Hematopoietic multipotent progenitor cell treated with erythropoietin and hydrocortisone succinate and interleukin-3 and kit ligand, for 15 days (in vitro differentiated cells): ENCODE results near the gene APCDD1L.

ENCODE experiments used
- DNase-seq: peaks from one replicate; pipeline ENCODE4 v3.0.0-alpha.2; 2015; ENCODE audit warnings: low spot score

Gene APCDD1L

DNA sequence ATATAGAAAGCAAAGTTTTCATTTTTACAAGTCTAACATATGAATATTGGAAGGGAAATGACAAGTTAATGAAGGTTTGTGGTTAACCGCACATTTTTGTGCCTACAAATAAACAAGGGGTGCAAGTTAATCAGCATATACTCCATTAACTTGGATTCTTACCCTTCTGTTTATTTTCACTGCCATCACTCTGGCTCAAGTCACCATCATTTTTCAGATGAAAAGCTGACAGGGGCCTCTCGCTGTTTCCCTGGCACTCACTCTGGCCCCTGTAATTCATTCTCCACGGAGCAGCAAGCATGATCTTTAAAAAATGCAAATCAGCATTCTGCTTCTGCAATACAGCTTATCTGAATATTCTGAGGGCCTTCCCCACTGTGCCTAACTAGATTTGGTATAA is 29.8 kb downstream of the APCDD1L start:
- DNase-seq, result no peak

DNA sequence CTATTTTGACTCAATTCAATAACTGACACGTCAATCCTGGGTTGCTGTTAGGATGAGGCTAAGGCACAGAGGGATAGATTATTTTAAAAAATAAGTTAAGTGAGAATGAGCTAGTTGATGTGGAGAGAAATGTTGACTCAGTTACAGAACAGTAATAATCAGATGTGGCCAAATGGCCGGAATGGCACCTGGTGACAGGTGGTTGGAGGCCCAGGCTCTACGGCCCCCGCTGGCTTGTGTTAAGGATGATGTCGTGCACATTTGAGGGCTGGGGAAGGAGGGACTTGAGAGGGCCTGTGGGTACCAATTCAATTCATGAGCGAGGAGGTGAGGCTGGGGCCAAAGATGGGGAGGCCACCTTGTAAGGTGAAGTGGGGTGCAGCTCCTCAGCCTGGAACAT is 31.7 kb downstream of the APCDD1L start:
- no peak for DNase-seq

DNA sequence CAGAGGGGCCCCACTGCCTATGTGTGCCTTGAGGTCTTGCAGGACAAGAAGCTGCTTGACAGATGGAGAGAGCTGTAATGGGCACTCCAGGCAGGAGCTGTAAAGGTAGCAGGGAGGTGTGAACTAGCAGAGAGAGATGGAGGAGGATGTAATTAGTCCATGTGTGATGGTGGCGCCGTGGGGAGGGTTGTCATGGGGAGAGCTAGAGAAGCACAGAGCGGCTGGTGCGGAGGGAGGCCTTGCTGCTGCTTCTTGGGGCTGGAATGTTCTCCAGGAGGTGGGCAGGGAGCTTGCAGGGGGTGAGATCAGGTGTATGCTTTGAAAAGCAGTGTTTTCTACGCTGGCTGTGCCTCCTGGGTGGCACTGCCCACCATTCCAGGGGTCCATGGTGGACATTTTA is 32.1 kb downstream of the APCDD1L start:
- DNase-seq, result no peak

DNA sequence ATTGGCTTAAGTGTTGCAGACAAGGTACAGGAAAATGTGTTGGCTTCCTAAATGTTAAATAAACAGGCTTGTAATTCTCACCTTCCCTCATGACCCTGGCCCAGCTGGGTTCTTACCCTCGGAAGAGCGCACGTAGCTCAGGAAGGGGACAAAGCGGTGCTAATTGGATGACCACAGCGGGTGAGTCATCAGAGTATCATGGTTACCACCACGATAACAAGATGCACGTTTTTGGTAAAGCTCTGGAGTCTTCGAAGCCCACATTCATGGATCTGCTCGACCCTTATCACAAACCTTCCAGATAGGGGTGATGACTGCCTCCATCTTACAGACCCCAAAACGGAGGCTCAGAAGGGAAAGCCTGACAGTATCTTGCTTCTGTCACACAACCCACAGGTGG is 32.8 kb downstream of the APCDD1L start:
- DNase-seq, result no peak

DNA sequence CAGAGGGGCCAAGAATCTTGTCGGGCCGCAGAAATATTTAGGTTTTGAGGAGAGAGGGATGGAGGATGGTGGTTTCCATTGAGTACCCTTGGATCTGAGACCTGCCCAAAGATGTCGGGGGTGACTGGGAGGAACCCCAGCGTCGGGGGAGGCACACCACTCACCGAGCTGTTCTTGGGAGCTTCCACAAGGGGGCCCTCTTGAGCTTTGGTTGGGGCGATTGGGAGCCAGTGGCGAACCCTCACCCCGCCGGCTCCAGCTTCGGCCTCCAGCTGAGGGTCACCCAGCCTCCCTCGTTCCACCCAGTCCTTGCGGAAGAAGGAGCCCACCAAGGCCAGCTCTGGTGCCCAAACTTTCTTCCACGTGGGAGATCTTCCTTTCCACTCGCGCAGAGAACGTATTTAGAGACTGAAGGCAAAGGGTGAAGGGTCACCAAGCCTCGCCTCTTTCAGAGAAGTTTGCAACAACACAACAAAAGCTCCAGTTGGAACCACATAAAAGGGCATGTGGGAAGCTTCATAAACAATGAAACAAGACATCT is 33.6 kb downstream of the APCDD1L start:
- DNase-seq, result peak; percentile 18

DNA sequence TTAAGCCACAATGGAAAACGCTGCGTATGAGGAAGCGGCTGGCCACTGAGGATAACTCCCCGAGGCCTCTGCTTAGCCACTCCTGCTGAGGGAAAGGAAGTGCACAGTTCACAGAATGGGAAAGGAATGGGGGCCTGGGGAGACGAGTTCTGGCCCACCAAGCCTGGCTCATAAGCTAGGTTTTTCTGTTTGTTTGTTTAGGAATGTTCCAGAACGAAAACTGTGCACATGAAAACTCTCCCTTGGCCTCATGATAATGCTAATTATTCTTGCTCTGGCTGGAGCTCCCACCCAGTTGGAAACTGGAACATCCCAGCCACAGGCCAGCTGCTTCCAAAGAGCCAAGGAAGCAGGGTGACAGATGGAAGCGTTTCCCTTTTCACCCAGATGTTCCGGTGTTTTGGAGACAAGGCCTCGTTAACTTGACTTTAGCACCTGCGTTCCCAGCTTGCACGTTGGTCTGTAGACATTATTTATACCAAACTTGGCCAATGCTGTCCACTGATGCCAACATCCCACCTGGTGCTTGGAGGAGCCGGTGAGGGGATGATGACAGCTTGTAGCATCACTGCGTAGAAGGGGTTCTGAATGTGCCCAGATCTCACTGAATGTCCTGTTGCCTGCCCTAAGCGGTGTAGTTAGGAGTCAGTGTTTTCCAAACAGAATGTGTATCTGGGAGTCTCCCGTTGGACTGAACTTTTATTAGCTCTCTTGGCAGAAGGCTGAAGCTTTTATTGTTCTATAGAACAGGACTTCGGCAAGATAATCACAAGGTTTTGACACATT is 34.5 kb downstream of the APCDD1L start:
- DNase-seq, result no peak

DNA sequence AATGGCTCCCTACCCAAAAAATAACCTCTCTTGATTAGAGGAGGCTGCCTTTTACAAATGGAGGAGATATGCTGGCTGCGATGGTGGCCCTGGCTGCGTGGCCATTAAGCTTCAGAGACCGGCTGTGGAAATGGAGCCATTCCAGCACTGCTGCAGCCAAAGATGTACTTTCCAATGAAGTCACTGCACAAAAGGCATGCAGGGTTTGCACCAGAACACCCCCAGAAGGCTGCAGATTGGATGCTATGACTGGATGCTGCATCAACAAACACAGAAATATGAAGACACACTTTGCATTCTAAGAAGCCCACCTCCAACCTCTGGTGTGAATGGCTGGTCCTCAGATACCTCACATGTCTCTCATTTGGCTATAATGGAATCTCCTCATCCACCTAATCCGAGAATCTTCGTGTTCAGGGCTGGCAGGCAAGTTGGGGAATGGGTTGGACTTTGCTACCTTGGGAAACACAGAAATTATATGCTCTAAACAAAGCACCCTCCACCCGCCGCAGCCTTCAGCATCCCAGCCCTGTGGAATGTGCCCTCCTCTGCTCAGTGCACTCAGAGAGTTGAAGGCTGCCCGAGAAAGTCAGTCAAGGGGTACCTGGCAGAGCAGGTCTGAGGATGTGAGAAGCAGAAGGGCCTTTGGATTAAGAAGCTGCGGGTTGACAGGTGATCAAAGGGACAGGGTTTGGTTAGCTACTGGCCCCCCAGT is 35.3 kb downstream of the APCDD1L start:
- DNase-seq, result no peak

DNA sequence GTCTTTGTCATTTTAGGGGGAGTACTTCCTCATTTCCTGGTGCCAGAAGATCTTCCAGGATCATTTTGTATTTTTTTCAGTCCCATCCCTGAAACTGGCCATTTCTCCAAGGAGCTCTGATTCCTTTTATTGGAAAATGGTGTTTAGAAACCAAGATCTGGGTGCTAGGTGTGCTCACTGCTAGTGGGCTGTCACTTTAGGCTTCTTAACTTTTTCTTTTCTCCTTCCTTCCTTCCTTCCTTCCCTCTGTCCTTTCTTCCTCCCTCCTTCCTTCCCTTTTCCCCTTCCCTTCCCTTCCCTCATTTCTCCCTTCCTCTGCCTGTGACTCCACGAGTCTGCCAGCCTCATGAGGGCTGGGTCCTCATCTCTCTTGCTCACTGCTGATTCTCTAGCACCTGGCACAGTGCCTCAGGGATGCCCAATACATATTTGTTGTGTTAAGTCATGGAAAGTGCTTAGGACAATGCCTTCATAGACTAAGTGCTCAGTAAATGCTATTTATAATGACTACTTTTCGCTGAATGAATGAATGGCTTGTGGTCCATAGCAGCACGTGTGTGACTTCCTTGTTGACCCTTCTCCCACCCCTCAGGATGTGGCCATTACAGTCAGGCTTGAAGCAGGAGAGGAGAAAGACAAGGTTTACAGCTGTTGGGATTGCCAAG is 36.9 kb downstream of the APCDD1L start:
- DNase-seq, result no peak

DNA sequence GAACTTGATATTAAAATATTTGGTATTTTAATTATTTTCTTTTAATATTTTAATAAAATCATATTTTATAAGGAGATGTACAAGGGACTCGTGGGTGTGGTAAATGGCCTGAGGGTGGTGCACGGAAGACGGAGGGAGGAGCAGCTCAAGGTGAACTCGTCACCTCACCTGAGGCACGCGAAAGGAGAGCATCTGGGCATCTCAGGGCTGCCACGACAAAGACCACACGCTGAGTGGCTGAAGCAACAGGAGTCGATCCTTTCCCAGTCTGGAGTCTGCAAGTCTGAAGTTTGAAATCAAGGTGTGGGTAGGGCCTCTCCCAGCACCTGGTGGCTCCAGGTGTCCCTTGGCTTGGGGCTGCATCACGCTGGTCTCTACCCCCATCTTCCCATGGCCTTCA is 39.7 kb downstream of the APCDD1L start:
- no peak for DNase-seq

DNA sequence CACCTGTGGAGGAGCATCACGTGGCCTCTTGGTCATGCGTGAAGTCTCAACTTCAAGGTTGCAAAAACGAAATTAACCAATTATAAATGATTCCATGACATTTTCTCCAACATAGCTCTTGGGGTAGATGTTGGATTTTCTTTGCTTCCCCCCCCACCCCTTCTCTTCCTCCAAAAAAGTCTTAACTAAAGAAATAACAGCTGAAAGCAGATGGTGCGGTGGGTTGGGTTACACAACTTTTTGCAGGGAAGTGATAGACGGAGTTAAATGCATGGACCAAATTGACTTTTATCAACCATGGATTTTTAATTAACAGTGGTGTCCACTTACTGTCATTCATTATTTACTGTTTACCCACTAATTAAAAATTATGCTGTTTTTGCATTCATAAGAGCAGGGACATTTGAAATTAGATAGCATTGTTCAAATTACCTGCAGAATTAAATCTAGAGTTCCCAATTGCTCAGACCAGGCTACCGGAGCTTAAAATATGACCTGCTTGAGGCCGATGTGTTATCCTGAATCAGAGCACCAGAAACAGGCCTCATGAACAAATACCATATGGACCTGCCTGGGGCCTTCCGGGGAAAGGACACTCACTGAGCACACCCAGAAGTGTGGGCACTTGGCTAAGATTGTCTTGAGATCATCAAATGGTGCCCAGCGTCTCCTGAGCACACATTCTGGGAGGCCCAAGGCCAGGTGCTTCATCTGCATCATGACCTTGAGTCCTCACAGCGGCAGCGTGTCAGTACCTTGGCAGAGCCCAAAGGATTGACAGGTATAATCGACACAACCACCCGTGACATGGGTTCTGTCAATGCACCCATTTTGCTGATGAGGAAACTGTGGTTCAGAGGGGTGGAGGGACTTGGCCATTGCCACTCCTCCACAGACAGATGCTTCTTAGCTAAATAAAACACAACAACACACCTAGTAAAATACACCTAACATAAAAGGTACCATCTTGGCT is 41.5 kb downstream of the APCDD1L start:
- no peak for DNase-seq

DNA sequence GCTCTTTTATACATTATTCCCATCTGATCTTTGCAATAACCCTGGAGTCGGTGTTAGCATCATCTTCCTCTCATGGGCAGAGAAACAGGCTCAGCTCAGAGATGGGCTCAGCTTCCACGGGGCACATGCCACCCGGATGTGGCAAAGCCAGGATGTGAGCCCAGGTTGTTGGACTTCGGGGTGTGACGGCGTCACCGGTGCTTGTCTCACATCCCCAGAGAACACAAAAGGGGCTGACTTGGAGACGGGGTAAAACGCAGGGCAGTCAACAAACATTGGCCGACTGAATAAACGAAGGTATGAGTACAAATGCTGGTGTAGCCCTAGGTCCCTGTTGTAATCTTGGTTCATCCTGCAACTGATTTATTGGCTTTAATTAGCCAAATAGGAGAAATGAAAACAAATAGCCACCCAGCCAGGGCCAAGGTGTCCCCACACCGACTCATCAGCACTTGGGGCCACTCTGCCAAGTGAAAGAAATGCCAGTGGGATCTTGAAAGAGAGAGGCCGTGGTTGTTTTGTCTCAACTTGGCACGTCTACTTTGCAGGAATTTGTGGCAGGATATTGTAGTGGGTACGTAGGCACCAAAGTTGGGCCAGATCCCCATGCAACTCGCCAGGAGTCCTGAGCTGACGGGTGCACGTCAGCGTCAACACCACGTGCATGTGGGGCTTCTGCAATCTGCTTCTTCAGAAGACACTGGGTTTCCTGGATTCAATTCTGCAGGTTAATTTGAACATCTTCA is 42.8 kb downstream of the APCDD1L start:
- no peak for DNase-seq

DNA sequence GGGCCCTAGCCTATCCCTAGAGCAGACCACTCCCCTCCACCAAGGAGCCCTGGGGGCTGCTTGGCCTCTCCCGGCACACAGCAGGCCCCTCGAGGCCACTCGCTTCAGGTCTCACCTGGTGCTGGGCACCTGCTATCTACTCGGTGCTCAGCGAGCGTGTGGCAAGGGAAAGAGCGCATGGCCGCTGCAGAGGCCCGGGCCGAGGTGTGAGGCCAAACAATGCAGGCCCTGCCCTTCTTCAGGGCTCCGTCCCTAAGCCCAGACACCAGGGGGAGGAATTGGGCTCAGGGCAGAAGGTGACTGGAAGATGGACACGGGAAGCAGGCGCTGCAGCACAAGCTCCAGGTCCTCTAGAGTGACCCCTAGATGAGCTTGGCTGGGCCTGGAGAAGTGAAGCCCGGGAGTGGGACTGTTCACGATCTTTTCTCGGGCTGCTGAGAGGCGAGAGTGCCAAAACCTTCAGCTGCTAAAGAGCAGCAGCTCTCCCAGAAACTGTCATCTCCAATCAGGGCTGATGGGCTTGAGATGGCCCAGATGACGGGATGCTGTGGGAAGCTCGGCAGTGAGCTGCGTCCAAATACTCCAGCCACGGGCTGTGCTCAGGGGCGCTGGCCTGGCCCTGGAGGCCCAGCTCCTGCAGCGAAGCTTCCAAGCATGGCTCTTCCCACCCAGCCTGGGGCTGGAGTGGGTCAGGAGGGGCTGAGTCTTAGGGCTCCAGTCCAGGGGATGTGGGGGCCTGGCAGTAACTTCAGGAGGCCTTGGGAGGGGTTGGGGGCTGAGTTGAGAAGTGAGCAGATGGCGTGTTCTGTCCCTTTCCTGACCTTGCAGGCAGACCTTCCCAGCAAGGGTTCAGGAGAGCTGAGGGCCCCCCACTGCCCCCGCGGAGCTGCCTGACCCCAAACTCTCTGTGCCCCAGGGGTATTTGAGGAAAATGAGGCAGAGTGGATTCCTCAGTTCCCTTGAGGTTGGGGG is 43.7 kb downstream of the APCDD1L start:
- DNase-seq, result no peak

DNA sequence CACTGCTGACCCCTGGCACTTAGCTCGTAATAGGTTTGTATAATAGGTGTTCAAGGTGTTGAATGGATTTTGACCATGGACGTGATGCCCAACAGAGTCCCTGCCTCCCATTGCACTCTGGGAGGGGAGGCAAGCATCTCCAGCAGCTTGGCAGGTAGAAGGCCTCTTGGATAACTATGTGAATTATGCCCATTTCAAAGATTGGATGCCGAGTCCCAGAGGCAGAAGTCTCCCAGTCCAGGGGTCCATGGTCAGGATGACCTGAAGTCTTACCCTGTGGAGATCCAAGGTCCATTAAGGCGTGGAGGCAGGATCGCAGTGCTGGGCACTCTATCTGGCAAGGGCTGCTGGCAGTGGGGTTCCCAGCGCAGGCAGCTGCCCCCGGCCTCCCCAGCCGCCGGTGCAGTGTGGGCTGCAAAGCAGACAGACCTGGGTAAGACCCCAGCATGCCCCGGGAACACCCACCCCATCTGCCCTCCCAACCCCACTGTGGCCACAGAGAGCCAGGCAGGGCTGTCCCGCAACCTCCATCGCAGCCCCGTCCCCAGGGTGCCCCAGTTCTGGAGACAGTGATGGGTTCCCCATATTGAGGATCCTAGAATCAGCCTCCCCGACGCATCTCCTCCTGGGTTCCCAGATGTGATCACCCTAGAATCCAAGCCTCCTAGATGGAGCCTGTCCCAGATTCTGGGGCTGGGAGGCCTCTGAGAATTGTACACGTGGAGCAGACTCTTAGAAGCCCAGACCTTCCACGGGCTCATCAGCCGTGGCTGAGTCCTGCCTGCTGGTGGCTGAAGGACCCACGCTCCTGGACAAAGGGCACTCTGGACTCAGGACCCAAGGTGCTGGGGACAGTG is 44.6 kb downstream of the APCDD1L start:
- DNase-seq, result no peak

DNA sequence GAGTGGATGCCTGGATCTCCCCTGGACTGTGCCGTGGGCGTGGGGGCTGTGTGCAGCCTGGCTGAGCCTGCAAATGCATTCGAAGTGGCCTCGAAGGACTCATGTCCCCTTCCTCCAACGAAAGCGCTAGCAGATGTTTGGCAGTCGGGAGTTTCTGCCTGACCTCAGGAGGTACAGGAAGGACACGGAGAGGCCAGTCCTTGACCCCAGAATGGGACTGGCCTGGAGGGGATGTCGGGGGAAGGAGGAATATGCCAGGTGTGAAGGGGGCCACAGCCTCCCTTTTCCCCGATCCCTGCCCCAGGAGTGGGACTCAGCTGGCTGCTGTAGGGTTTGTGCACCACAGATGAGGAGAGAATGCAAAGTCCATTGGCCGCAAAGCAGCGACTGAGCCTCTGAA is 45.6 kb downstream of the APCDD1L start:
- no peak for DNase-seq

DNA sequence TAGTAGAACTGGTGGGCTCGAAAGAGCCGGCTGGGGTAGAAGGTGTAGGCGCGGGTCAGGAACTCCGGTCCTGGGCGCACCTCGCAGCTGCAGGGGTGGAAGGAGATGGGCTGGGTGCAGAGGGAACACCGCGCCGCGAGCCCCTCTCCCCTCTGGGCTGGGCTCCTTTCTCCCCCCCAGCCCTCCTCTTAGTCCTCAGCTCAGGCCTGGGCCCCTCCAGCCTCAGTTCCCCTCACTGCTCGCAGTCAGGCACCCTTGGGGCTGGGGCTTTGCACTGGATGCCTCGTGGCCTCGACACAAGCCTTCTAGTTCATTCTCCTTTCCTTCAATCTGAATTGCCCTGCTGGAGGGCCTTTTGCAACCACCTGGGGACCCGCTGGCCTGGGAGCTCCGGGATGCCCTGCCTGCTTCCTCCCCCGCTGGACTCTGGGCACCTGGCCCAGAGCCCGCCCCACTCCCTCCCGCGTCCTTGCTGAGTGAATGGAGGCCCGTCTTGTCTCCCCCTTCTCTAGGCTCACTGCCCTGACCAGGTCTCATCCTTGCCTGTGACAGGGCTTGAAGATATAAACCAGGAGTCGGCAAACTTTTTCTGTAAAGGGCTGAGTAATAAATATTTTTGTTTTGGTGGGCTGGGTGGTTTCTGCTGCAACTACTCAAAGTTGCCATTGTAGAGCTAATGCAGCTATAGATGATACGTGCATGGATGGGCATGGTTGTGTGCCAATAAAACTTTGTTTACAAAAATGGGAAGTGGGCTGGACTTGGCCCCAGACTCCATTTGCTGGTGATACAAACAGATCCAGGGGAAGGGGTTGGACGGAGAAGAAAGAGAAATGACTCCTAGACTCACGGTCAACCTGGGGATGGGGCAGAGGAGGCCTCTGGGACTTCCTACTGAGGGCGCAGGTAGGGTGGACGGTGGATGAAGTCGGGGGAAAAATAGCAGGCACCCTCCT is 47.3 kb downstream of the APCDD1L start:
- no peak for DNase-seq

DNA sequence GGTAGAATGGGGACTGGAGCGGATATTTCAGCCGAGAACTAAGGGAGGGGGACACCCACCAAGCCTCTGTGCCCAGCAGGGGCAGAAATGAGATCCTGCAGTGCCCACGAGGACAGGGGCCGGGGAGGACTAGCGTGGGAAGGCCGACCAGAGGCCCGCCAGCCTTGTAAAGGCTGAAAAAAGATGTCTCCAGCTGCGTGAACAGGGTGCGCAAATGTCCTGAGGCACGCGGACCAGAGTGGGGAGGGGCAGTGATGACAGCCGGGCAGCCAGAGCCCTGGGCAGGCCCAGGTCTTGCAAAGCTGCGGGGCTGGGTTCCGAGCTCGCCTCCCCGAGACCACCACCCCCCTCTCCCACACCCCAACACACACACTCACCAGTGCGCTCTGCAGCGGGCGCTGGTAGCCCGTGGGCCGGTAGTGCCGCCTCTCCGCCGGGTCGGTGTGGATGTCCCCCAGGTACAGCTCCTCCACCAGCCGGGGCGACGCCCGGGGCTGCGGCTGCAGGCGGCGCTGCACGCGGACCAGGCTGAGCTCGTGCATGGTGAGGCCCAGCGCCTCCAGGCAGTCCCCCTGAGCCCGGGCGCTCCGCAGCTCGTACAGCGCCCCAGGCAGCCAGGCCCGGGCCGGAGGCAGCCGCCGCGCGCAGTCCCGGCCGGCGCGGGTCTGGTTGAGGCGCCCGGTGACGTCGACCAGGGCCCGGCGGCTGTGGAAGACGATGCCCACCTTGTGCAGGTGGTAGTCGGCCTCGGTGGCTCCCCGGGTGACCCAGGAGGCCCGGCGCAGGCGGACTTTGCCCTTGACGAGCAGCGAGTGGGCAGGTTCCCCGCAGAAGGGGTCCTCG is 48.2 kb downstream of the APCDD1L start:
- DNase-seq, result no peak
